ENCODE measurements around the gene PTPRK. TPM values are rescaled to one million over a fixed set of nuclear protein-coding genes. Genes with fewer than 3 reads are reported as not detected.
"Not testable (repeated sequence)": the region's sequence is repeated elsewhere in the genome, so short reads cannot be mapped to it uniquely, and the experiment has no call there.

Gene PTPRK
- total RNA-seq, 2 donors from 2014 or later: 113 to 121 TPM

DNA sequence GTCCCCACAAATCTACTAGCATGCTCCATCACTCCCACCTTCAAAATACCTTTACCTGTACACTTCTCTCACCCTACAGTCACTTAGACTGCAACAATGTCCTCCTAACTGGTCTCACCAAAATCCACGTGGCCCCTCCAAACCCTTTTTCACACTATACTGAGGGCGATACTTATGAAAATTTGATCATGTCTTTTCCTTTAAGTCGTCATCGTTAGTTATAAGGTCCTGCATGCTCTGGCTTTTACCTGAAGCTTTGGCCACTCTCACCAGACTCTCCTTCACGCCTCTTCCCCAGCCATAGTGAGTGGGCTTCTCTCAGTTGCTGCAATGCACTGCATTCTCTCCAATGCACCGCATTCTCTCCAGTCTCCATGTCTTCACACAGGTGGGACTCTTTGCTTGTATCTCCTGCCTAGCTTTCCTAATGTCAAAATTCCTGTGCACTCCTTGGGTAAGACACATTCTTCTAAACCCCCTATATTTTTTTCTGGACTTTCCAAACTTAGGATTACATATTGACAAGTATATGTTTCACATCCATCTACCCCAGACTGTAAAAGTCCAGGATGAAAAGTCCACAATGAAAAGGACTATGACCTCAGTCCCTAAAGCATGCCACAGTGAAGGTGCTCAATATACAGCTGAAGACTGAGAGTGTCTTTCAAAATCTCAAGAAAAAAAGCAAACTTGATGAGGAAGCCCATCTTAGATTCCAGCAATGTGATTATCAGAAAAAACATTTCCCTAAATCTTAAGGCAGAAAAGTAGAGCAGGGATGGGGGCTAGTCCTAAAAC, 24.7 kb downstream of the PTPRK start:
- intact Hi-C loops (cut with DNase I, micrococcal nuclease): no loop called here
- DNase-seq (no peak), ATAC-seq (peak; percentile 20)

DNA sequence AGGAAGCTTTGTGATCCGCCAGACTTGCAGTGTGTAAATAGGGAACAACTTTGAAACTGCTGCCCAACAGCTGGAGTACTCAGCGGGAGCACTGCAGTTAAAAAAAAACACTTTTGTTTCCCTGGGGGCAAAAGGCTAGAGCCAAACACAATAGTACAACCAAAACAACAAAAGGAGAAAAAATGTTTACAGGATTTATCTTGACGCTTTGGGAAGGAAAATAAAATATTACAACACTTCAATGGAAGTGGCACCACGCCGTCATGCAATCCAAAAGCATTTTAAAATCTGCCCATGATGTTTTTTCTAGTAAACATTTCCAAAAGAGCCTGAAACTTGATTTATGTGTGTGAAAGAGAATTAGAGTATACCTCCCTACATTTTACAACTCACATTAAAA, 26.0 kb downstream of the PTPRK start:
- no peak for ATAC-seq
- no peak for DNase-seq
- intact Hi-C loops (cut with DNase I, micrococcal nuclease): no loop called here

DNA sequence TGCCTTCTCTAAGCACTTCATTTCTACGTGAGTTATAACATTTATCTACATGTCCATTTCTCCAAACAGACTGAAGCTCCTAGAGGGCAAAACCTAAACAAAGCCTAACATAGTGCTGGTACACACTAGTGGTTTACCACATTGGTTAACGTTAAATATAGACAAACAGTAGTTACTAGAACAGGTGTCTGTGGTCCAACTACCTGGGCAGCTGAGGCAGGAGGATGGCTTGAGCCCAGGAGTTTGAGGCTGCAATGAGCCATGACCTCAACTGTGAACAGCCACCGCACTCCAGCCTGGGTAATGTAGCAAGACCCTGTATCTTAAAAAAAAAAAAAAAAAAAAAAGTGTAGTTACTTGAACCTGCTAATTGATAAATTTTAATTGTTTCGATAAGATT, 26.5 kb downstream of the PTPRK start:
- intact Hi-C loops (cut with DNase I, micrococcal nuclease): no loop called here
- no peak for DNase-seq
- no peak for ATAC-seq

DNA sequence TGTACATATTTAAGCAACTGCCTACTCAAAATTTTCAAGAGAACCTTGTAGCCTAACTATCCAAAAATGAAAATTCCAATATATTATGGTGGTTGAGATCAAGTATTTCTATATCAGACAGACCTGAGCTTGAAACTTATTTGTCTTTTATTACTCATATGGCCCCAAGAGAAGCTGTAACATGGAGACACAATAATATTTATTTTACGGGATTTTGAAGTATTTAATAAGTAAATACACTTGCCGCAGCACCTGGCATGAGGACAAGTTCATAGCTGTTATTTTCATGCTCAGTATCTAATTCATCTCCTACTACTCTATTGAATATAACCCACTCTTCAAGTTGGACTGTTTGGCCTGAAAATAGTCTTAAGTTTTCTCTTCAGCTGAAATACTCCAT, 28.0 kb downstream of the PTPRK start:
- intact Hi-C loops (cut with DNase I, micrococcal nuclease): no loop called here
- ATAC-seq (no peak), DNase-seq (no peak)

DNA sequence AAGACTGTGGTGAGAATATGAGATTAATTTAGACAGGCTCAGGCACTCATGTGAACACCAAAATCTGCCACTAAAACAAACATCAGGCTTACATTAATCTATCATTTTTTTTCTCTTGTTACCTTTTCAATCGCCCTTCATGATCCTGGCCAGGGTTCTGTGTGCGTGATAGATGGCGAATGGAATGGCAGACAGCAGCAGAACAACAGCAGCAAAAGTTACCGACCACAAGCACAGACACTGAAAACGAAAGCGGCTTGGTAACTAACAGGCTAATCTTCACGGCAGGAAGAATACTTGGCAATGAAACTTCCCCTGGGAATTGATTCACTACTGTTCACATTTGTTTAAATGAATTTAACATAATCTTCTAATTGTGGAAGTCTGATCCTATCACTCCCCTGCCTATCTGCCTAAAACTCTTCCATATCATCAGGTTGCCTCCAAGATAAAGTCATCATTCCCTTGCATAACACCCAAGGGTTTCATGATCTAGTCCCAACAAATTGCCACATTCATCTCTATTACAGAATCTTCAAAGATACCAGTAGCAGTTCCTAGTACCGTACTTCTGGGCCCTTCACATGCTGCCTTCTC, 28.7 kb downstream of the PTPRK start:
- DNase-seq: peak in 1 of 2 donors; percentile 39
- peak; percentile 49 for ATAC-seq
- intact Hi-C loops (cut with DNase I, micrococcal nuclease): no loop called here

DNA sequence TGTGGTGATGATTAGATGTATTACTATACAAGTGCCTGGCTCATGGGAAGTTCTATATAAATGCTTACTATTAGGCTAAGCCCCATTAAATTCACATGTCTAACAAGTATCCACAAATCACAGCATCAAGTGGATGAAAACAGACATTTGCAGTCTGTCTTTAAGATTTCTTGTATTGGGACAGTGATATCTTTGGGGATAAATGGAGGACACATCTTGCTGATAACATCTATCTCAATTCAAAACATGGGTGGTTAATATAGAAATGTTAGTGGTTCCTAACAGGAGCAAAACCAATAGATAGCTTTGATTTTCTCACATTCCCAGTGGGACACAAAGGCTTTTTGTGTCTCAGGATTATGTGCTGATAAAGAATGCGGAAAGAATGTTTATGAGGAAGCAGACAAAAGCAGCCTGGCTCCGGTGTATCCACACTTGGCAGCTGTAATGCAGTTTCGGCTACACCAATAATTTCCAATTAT, 29.3 kb downstream of the PTPRK start:
- DNase-seq: no peak
- ATAC-seq: peak; percentile 74
- intact Hi-C loops (cut with DNase I, micrococcal nuclease): no loop called here

GRCh38 chr6:128487746-128488145, 32.7 kb downstream of the PTPRK start:
- intact Hi-C loops (cut with DNase I, micrococcal nuclease): no loop called here
- ATAC-seq (no peak), DNase-seq (no peak)

- DNase-seq: no peak
- intact Hi-C loops (cut with DNase I, micrococcal nuclease): no loop called here
- ATAC-seq: peak; percentile 59
Measured at GRCh38 chr6:128487055-128487454, 33.3 kb downstream of the PTPRK start.

GRCh38 chr6:128486580-128486979, 33.8 kb downstream of the PTPRK start:
- ATAC-seq; intact Hi-C loops (cut with DNase I, micrococcal nuclease); DNase-seq: not testable (repeated sequence)

GRCh38 chr6:128483472-128484135, 36.8 kb downstream of the PTPRK start:
- DNase-seq: no peak
- no peak for ATAC-seq
- intact Hi-C loops (cut with DNase I, micrococcal nuclease): no loop called here

DNA sequence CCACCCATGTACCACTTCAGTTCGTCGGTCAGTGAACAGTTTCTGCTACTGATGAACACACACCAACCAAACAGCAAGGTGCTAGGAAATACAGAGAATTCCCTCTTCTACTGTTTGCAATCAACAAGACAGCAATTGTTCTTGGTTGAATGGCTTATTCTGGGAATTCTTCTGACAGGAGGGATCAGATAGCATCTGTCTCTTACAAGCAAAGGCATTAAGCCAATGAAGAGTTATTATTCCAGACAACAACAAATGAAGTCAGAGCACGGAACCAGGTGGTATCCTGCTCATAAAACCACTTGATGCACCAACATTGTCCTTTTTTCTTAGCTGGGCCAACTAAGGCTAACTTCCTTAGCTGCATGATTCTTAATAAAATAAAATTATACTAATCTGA, 37.8 kb downstream of the PTPRK start:
- ATAC-seq (no peak), DNase-seq (no peak)
- intact Hi-C loops (cut with DNase I, micrococcal nuclease): no loop called here

GRCh38 chr6:128479991-128480390, 40.4 kb downstream of the PTPRK start:
- ATAC-seq: peak; percentile 37
- intact Hi-C loops (cut with DNase I, micrococcal nuclease): no loop called here
- DNase-seq: no peak

DNA sequence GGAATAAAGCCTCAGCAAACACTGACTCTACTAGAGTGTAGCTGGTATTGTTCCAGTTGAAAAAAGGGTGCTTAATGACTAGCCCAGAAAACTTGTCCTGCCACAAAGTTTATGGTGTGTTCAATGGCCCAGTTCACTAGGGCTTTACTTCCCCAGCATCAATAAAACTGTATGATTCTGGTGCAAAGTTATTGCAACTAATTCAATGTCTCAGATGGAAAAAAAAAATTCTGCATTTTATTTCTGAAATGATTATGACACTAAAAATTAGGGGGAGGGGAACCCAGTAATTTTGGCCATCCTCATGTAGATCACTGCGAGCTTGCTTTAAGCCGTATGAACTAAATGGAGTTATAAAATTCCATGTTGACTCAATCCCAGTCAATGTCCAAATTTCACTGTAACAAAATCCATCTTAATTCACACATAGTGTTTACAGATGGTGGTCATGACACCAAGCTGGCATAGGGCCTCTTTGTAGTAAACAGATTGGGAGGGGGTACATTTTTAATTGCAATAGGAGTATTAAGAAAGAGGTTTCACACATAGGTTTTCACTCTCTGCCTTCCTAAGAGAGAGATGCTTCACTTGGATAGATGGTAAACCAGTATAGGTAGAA, 41.2 kb downstream of the PTPRK start:
- DNase-seq: no peak

DNA sequence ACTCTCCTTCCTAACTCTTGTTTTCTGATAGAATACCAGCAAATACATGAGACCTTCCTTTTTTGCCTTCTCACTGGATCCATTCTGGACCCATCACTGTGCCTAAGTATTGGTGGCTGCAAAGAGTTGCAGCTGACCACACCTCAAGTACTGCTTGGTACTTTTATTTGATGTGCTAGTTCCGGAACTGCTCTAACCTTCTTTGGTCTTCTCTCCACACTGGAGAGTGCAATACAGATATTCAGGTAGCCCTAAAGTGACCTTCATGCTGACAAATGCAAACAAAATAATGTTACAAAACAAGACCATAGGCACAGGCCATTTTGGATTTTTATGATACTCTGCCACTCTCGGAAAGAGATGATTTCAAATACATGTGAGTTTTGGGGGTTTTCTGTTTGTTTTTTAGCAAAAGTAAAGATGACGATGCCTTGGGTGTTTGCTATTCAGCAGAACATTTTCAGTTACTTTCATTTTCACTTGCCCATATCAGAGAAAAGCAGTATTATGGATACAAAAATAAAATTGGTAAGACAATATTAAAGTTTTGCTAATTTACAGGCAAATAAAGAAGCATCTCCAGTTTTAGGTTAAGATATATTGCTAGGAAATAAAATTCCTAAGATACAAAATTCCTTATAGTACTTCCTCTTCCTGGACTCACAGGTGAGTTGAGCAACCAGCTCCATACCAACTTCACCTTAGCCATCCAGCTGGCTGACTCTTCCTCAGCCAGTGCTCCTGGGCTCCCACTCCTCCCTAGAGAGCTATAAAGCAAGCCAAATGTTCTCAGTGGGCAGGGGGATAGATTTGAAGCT, 42.0 kb downstream of the PTPRK start:
- DNase-seq (peak in 1 of 2 donors; percentile 46), ATAC-seq (peak; percentile 83)
- intact Hi-C loops (cut with DNase I, micrococcal nuclease): no loop called here

More for the DNA sequence above, 41.2 kb downstream of the PTPRK start:
- ATAC-seq: peak; percentile 84
- intact Hi-C loops (cut with DNase I, micrococcal nuclease): no loop called here

DNA sequence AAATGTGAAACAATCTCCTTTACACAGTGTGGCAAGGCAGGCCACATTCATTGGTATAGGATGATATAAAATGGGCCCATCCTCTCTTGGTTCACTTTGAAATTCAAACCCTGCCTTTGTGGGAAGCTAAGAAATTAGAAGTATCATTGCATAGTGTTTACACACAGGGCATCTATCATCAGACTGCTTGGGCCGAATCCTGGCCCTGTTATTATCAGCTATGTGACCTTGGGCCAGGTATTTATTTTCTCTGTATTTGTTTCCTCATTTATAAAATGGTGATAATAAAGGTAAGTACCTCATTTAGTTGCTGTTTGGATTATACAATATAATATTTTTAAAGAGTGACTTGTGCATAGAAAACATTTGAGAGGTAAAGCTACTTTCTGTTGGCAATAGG, 45.5 kb downstream of the PTPRK start:
- no peak for ATAC-seq
- intact Hi-C loops (cut with DNase I, micrococcal nuclease): no loop called here

DNA sequence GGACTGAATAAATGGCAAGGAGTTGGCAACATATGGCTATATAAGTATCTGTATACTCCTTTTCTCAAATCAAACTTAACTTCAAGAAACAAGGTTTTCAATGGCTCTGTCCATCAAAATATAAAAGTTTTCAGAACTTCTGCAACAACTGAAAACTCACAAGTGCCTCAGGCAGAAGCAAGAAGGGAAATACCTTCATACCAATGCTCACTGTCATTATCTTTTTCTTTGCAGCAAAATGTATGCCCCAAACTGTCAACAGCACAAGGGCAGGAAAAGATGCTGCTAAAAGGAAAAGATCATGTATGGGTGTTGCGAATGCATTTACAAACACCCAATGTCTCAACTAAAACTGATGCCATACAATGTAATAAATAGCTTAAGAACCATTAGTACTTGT, 45.9 kb downstream of the PTPRK start:
- no peak for DNase-seq
- intact Hi-C loops (cut with DNase I, micrococcal nuclease): no loop called here
- no peak for ATAC-seq

More for the DNA sequence above, 45.5 kb downstream of the PTPRK start:
- DNase-seq: no peak

GRCh38 chr6:128471907-128472306, 48.5 kb downstream of the PTPRK start:
- DNase-seq (no peak), ATAC-seq (peak; percentile 84)
- intact Hi-C loops (cut with DNase I, micrococcal nuclease): no loop called here

All from left colon (tissue), 2 donors.